ENCODE data around the gene TMEM250. TPM values are rescaled to one million over a fixed set of nuclear protein-coding genes. Genes with fewer than 3 reads are reported as not detected.

The TMEM250 gene
- total and polyA plus RNA-seq, 10 donors = 10.7 to 31.3 (median 25.8) TPM

GRCh38 chr9:136090768-136091581 lies 27.7 kb downstream of the TMEM250 start:
- H3K36me3 ChIP-seq = peaks cover 0 to 12% (median 0%) of the 10 kb centered on the region in 6 donors
- 72 to 92% (median 79%) methylated on average over 7 to 22 of the region's 22 CpGs for WGBS, 5 donors
- no peaks in the 10 kb centered on the region for H3K9me3 ChIP-seq
- TF ChIP-seq CTCF (IDR thresholded peaks at IDR 0.05 in 8 of 11, conservative IDR thresholded peaks at IDR 0.05 in 3 of 11) (no peak), POLR2AphosphoS5 (IDR thresholded peaks at IDR 0.05) (peak in 1 of 3 donors; percentile 46)
- no peak overlapping the region for H3K4me3 ChIP-seq
- H3K27me3 ChIP-seq (replicated peaks in 1 of 7) = peaks cover 0 to 44% (median 0%) of the 10 kb centered on the region in 7 donors
- peak overlapping the region in 6 of 8 donors; percentile 8 to 95 (median 44) for H3K27ac ChIP-seq
- H3K4me1 ChIP-seq = peaks cover 38 to 93% (median 81%) of the 10 kb centered on the region in 6 donors
- DNase-seq = peak; percentile 63
- intact Hi-C loops (cut with DNase I; ENCODE audit: low total_unique reads) = no loop called here

DNA sequence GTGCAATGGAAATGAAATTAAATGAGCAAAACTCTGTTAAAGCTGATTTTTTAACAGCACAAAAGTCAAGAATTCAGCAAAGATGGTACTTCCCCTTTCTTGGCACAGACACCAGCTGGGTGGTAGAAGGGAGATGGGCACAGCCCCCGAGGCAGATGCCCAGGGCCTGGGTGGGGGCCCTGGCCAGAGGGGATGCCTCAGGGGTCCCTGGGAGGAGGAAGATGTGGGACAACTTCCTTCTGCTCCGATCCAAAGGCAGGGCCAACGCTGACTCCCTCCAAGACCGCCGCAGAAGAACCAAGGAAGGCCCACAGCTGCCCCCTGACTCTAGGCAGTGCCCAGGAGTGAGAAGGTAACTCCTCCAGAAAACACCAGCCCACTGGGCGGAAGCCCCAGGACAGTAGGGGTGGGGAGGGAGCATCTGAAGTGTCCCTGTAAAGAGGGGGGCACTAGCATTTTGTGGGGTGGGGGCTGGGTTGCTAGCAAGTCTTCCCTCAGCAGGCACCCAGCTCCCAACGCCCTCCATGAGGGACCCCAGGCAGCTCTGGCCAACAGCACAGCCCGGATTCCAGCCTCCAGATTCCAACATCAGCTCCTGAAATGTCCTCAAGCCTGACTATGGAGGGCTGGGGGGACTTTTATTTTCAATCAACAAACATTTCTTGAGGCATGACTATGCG lies 28.5 kb downstream of the TMEM250 start:
- DNase-seq = no peak
- H3K4me3 ChIP-seq = no peak overlapping the region

GRCh38 chr9:136089697-136090045 lies 29.0 kb downstream of the TMEM250 start:
- no peak overlapping the region for H3K4me3 ChIP-seq
- WGBS, 5 donors = 16 to 25% (median 18%) methylated on average over 3 of the region's 3 CpGs
- DNase-seq = no peak
- peaks cover 42 to 100% (median 85%) of the 10 kb centered on the region in 6 donors for H3K4me1 ChIP-seq
- TF ChIP-seq POLR2AphosphoS5 (IDR thresholded peaks at IDR 0.05) (no peak), CTCF (IDR thresholded peaks at IDR 0.05 in 8 of 11, conservative IDR thresholded peaks at IDR 0.05 in 3 of 11) (peak in 5 of 11 experiments; percentile 15 to 29 (median 25))
- H3K27ac ChIP-seq = peak overlapping the region in 4 of 8 donors; percentile 38 to 95 (median 62)
- H3K27me3 ChIP-seq (replicated peaks in 1 of 7) = peaks cover 0 to 36% (median 0%) of the 10 kb centered on the region in 7 donors
- peaks cover 0 to 12% (median 0%) of the 10 kb centered on the region in 6 donors for H3K36me3 ChIP-seq
- no peaks in the 10 kb centered on the region for H3K9me3 ChIP-seq
- intact Hi-C loops (cut with DNase I; ENCODE audit: low total_unique reads) = loop anchor here (5.0 kb wide), 1 partner anchor 33 kb away; no protein-coding TSS in a partner anchor

More for the DNA sequence above, 28.5 kb downstream of the TMEM250 start:
- peaks cover 42 to 95% (median 83%) of the 10 kb centered on the region in 6 donors for H3K4me1 ChIP-seq
- 49 to 68% (median 63%) methylated on average over 9 of the region's 9 CpGs for WGBS, 5 donors
- H3K27me3 ChIP-seq (replicated peaks in 1 of 7) = peaks cover 0 to 36% (median 0%) of the 10 kb centered on the region in 7 donors
- intact Hi-C loops (cut with DNase I; ENCODE audit: low total_unique reads) = no loop called here
- H3K27ac ChIP-seq = peak overlapping the region in 4 of 8 donors; percentile 13 to 95 (median 58)
- no peaks in the 10 kb centered on the region for H3K9me3 ChIP-seq
- H3K36me3 ChIP-seq = peaks cover 0 to 12% (median 0%) of the 10 kb centered on the region in 6 donors
- TF ChIP-seq POLR2A (IDR thresholded peaks at IDR 0.05) = no peak
- no peak for TF ChIP-seq POLR2AphosphoS5 (IDR thresholded peaks at IDR 0.05)
- no peak for TF ChIP-seq CTCF (IDR thresholded peaks at IDR 0.05 in 8 of 11, conservative IDR thresholded peaks at IDR 0.05 in 3 of 11)
